ENCODE measurements around the gene ZNF93. TPM values are rescaled to one million over a fixed set of nuclear protein-coding genes. Genes with fewer than 3 reads are reported as not detected.

The ZNF93 gene
- total and polyA plus RNA-seq, 2 of the 13 experiments (the other 11 are each of a cell fraction or from before 2014, with no cell fraction given) = 0.49 to 0.66 TPM

DNA sequence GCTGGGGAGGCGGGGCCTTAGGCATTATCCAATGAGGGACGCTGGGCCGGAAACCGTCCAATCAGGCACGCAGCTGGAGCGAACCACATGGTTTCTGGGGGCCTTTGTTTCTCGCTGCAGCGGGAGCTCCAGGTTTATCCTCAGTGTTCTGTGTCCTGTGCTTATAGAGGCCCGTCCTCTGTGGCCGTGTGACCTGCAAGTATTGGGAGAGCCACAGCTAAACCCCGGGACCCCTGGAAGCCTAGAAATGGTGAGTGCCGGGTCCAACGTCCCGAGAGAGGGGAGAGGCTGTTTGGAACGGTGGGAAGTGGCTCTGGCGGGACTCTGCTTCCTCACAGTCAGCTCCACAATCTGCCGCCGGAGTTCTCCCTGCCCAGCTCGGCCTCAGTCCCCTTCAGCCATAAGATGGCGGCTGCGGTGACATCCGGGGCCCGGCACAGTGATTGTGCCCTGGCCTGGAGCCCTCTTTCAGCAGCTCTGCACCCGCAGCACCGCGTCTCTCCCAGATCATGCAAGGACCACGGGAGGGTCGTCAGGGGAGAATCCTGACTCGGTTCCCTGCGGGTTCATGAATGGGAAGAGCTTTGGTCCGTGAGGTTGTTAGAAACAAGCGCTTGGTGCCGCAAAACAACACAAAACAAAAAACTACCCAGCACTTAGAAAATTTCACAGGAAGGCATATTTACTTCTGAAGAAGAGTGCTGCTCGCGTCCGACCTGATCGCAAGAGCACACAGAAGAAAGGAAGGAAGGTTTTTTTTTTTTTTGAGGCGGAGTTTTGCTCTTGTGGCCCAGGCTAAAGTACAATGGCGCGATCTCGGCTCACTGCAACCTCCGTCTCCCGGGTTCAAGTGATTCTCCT, 34.8 kb upstream of the ZNF93 start, which contains the start of gene ZNF253 (continued):
- TF ChIP-seq ZHX2 (IDR thresholded peaks at IDR 0.05; ENCODE audit: low read depth) (no peak), ZHX2 (CRISPR knock-in tag; IDR thresholded peaks at IDR 0.05; ENCODE audit: borderline replicate concordance) (no peak), TBX2 (CRISPR knock-in tag; IDR thresholded peaks at IDR 0.05; ENCODE audit: borderline replicate concordance) (no peak; the same call in 1 of the 2 replicates), ZNF772 (CRISPR knock-in tag; IDR thresholded peaks at IDR 0.05) (no peak), GABPB1 (CRISPR knock-in tag; IDR thresholded peaks at IDR 0.05) (peak; percentile 63; the same call in 1 of the 2 replicates), ZNF431 (CRISPR knock-in tag; IDR thresholded peaks at IDR 0.05; ENCODE audit: borderline replicate concordance, low read depth) (no peak), PITX1 (CRISPR knock-in tag; IDR thresholded peaks at IDR 0.05) (peak; percentile 65; the same call in 1 of the 2 replicates), ZNF709 (CRISPR knock-in tag; IDR thresholded peaks at IDR 0.05) (peak; percentile 65; the same call in 1 of the 2 replicates), RCOR2 (CRISPR knock-in tag; IDR thresholded peaks at IDR 0.05) (no peak), HDAC2 (CRISPR knock-in tag; IDR thresholded peaks at IDR 0.05) (no peak), RARG (CRISPR knock-in tag; IDR thresholded peaks at IDR 0.05; ENCODE audit: low read depth) (no peak), ZC3H13 (CRISPR knock-in tag; IDR thresholded peaks at IDR 0.05) (no peak), ZNF326 (CRISPR knock-in tag; IDR thresholded peaks at IDR 0.05; ENCODE audit: borderline replicate concordance) (no peak), ZNF577 (CRISPR knock-in tag; IDR thresholded peaks at IDR 0.05; ENCODE audit: borderline replicate concordance, low read depth) (0 out of 2 replicates have a peak, but pooled peaks have one; percentile 85), ZNF780A (CRISPR knock-in tag; IDR thresholded peaks at IDR 0.05) (0 out of 2 replicates have a peak, but pooled peaks have one; percentile 65), HNRNPLL (IDR thresholded peaks at IDR 0.05; ENCODE audit: low read depth, low read length, poor library complexity, severe bottlenecking) (no peak), HHEX (CRISPR knock-in tag; IDR thresholded peaks at IDR 0.05) (no peak)
- TF ChIP-seq, protein P1, sequence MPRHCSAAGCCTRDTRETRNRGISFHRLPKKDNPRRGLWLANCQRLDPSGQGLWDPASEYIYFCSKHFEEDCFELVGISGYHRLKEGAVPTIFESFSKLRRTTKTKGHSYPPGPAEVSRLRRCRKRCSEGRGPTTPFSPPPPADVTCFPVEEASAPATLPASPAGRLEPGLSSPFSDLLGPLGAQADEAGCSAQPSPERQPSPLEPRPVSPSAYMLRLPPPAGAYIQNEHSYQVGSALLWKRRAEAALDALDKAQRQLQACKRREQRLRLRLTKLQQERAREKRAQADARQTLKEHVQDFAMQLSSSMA (CRISPR knock-in tag; IDR thresholded peaks at IDR 0.05) = no peak
- TF ChIP-seq, protein P2, sequence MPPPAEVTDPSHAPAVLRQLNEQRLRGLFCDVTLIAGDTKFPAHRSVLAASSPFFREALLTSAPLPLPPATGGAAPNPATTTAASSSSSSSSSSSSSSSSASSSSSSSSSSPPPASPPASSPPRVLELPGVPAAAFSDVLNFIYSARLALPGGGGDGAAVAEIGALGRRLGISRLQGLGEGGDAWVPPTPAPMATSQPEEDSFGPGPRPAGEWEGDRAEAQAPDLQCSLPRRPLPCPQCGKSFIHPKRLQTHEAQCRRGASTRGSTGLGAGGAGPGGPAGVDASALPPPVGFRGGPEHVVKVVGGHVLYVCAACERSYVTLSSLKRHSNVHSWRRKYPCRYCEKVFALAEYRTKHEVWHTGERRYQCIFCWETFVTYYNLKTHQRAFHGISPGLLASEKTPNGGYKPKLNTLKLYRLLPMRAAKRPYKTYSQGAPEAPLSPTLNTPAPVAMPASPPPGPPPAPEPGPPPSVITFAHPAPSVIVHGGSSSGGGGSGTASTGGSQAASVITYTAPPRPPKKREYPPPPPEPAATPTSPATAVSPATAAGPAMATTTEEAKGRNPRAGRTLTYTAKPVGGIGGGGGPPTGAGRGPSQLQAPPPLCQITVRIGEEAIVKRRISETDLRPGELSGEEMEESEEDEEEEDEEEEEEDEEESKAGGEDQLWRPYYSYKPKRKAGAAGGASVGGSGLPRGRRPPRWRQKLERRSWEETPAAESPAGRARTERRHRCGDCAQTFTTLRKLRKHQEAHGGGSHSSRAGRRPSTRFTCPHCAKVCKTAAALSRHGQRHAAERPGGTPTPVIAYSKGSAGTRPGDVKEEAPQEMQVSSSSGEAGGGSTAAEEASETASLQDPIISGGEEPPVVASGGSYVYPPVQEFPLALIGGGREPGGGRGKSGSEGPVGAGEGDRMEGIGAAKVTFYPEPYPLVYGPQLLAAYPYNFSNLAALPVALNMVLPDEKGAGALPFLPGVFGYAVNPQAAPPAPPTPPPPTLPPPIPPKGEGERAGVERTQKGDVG (CRISPR knock-in tag; IDR thresholded peaks at IDR 0.05; ENCODE audit: borderline replicate concordance) = no peak

Measured in HepG2 (cell line).